Transverse colon (tissue), 4 donors: ENCODE results near the gene SCRT2. TPM values are rescaled to one million over a fixed set of nuclear protein-coding genes. Genes with fewer than 3 reads are reported as not detected.

ENCODE experiments used
- DNase-seq: peaks from one replicate; pipeline ENCODE4 v3.0.0-alpha.2; 2019
- H3K27ac ChIP-seq, 4 donors: fragments of 200-600 bp; sonication (generic); 2 replicates each; pipeline ENCODE4 v1.5.1; 2016 to 2018; ENCODE audit warnings: inconsistent platforms in 4 of 4
- H3K27me3 ChIP-seq: fragments of 200-600 bp; sonication (generic); 2 replicates; pipeline ENCODE4 v1.5.1; 2017; ENCODE audit warnings: inconsistent platforms
- H3K36me3 ChIP-seq, 4 donors: fragments of 200-600 bp; sonication (generic); 2 replicates each; pipeline ENCODE4 v1.5.1; 2017 to 2019; ENCODE audit warnings: inconsistent platforms in 4 of 4
- H3K4me1 ChIP-seq, 4 donors: fragments of 200-600 bp; sonication (generic); 2 replicates each; pipeline ENCODE4 v1.5.1; 2017 to 2020; ENCODE audit warnings: inconsistent platforms in 4 of 4
- H3K4me3 ChIP-seq, 4 donors: fragments of 200-600 bp; sonication (generic); 1 replicate in 1 of 4; 2 replicates in 3 of 4; pipeline versions ENCODE4 v1.5.1 to v1.6.1; 2017 to 2019; ENCODE audit warnings: inconsistent platforms in 4 of 4
- H3K9me3 ChIP-seq, 2 donors: fragments of 200-600 bp; sonication (generic); 2 replicates each; pipeline ENCODE4 v1.5.1; 2017 to 2019; ENCODE audit warnings: inconsistent platforms in 2 of 2
- EP300 ChIP-seq: sonication (generic); formaldehyde crosslinking; IDR thresholded peaks from one replicate; pipeline ENCODE4 v1.6.1; 2017; ENCODE audit warnings: antibody characterized with exemption, low read depth
- POLR2A ChIP-seq: fragments of 450-650 bp; IDR thresholded peaks from one replicate; pipeline ENCODE4 v1.6.1; 2016; ENCODE audit warnings: antibody characterized with exemption, mild to moderate bottlenecking, moderate library complexity
- POLR2AphosphoS5 ChIP-seq, 3 donors: sonication (generic); formaldehyde crosslinking; IDR thresholded peaks; one replicate each; pipeline ENCODE4 v1.6.1; 2016; ENCODE audit warnings: antibody characterized with exemption in 3 of 3
- WGBS, 2 donors: methylation state at CpG; one replicate each; pipeline ENCODE4 v1.1.5; 2018; ENCODE audit warnings: low coverage in 1 of 2; 5-methylcytosine and 5-hydroxymethylcytosine counted together
- in situ Hi-C, 4 donors: fragments of 200-750 bp; cut with MboI; loops; one replicate each; pipeline versions ENCODE4 v1.15.0 to v1.15.1; 2017; ENCODE audit warnings: low sequenced_read_pairs in 3 of 4, low pct_ligation_motif_present in 1 of 4, low pct_unique_long_range_greater_than_20kb in 1 of 4
- intact Hi-C: fragments of 100-400 bp; cut with DNase I; formaldehyde crosslinking; loops from one replicate; pipeline ENCODE4 v1.15.1; 2023; ENCODE audit warnings: low total_unique reads
- total RNA-seq, 4 donors: library from RNA; depleted of rRNA; stranded (reverse); fragments of >200 nt; gene quantifications; one replicate each; pipeline ENCODE4 v1.1.0, GENCODE V29; 2016
- TF ChIP-seq, protein P1 (sequence below), 5 experiments: fragments of 200-600 bp in 3 of 5; fragments of 450-650 bp in 2 of 5; sonication (generic) in 3 of 5; IDR thresholded peaks; 1 replicate in 2 of 5; 2 replicates in 3 of 5; pipeline ENCODE4 v1.5.1; 2016 to 2017; ENCODE audit warnings: antibody characterized with exemption in 5 of 5, inconsistent platforms in 3 of 5, mild to moderate bottlenecking in 2 of 5, moderate library complexity in 1 of 5

The SCRT2 gene
- total RNA-seq, 4 donors from 2014 or later, result not detected

DNA sequence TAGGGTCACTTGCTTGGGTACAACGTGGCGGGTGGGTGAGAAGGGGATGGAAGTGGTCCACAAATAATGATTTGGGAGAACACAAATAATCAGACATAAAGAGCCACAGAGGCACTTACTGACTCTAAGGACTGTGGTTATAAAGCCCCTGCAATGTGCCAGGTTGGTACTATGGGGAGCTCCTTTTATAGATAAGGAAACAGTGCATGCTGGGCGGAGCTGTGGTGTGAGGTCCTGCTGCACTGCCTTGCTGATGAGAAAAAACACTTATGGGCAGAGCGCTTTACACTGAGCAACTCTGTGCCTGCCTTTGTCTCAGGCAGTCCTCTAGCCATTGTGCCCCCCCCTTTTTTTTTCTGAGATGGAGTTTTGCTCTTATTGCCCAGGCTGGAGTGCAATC is 29.1 kb upstream of the SCRT2 start:
- H3K4me1 ChIP-seq, result peaks cover 0 to 4% (median under 1%) of the 10 kb centered on the region in 4 donors
- in situ Hi-C loops, result no loop called here
- TF ChIP-seq, protein P1, sequence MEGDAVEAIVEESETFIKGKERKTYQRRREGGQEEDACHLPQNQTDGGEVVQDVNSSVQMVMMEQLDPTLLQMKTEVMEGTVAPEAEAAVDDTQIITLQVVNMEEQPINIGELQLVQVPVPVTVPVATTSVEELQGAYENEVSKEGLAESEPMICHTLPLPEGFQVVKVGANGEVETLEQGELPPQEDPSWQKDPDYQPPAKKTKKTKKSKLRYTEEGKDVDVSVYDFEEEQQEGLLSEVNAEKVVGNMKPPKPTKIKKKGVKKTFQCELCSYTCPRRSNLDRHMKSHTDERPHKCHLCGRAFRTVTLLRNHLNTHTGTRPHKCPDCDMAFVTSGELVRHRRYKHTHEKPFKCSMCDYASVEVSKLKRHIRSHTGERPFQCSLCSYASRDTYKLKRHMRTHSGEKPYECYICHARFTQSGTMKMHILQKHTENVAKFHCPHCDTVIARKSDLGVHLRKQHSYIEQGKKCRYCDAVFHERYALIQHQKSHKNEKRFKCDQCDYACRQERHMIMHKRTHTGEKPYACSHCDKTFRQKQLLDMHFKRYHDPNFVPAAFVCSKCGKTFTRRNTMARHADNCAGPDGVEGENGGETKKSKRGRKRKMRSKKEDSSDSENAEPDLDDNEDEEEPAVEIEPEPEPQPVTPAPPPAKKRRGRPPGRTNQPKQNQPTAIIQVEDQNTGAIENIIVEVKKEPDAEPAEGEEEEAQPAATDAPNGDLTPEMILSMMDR (IDR thresholded peaks at IDR 0.05), result no peak
- no peak for TF ChIP-seq POLR2A
- no peak for TF ChIP-seq POLR2AphosphoS5 (IDR thresholded peaks at IDR 0.05)
- no peak for TF ChIP-seq EP300
- no peak overlapping the region for H3K27ac ChIP-seq
- WGBS, 2 donors, result 77 to 85% methylated on average over 4 of the region's 4 CpGs
- H3K36me3 ChIP-seq, result no peaks in the 10 kb centered on the region
- no peak overlapping the region for H3K4me3 ChIP-seq
- intact Hi-C loops, result no loop called here
- peaks cover 26% of the 10 kb centered on the region for H3K27me3 ChIP-seq
- no peak for DNase-seq
- no peaks in the 10 kb centered on the region for H3K9me3 ChIP-seq

DNA sequence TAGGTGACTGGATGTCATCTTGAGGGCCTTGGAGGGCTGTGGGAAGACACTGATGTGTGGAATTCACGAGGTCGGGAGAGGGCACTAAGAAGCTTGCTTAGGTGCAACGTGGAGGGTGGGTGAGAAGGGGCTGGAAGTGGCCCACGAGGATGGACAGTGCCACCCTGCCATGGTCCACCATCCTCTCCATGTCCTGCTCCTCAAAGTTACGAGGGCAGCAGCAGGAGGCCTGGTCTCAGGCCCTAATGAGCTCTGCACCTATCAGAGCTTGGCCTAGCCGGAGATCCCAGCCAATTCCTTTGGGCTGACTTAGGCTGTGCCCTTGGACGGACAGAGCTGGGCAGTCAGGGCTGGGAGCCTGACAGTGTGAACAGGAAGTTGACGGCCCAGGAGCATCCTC is 27.8 kb upstream of the SCRT2 start:
- no peaks in the 10 kb centered on the region for H3K36me3 ChIP-seq
- DNase-seq, result no peak
- no peaks in the 10 kb centered on the region for H3K4me1 ChIP-seq
- no peak overlapping the region for H3K27ac ChIP-seq
- 73 to 91% methylated on average over 3 to 8 of the region's 8 CpGs for WGBS, 2 donors
- intact Hi-C loops (no loop called here), in situ Hi-C loops (no loop called here)
- H3K9me3 ChIP-seq, result no peaks in the 10 kb centered on the region
- H3K4me3 ChIP-seq, result no peak overlapping the region
- peaks cover 13% of the 10 kb centered on the region for H3K27me3 ChIP-seq
- no peak for TF ChIP-seq EP300
- TF ChIP-seq, protein P1 (IDR thresholded peaks at IDR 0.05), result no peak

DNA sequence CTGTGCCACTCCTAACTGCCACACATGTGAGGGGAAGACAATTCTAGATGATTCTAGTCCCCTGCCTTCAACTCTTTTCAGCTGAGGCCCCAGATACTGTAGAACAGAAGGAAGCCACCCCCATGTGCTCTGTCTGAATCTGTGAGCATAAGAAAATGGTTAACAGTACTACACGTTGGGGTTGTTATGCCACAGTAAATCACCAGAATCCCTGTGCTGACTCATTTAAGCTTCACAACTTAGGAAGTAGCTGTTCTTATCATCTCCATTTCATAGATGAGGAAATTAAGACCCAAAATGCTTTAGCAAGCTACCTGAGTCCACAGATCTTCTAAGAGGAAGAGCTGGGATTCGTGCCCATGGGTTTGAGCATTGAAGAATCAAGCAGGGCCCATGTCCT is 27.4 kb upstream of the SCRT2 start:
- H3K27me3 ChIP-seq, result peaks cover 11% of the 10 kb centered on the region
- no peaks in the 10 kb centered on the region for H3K36me3 ChIP-seq
- H3K4me1 ChIP-seq, result no peaks in the 10 kb centered on the region
- DNase-seq, result no peak
- 59% methylated on average over 2 of the region's 2 CpGs; no CpG with 5 or more reads in 1 of the 2 donors for WGBS, 2 donors
- H3K4me3 ChIP-seq, result no peak overlapping the region
- no peak for TF ChIP-seq POLR2A
- TF ChIP-seq POLR2AphosphoS5 (IDR thresholded peaks at IDR 0.05), result no peak
- no peak for TF ChIP-seq EP300
- TF ChIP-seq, protein P1 (IDR thresholded peaks at IDR 0.05), result no peak
- intact Hi-C loops, result no loop called here
- in situ Hi-C loops, result no loop called here
- no peaks in the 10 kb centered on the region for H3K9me3 ChIP-seq
- H3K27ac ChIP-seq, result no peak overlapping the region

DNA sequence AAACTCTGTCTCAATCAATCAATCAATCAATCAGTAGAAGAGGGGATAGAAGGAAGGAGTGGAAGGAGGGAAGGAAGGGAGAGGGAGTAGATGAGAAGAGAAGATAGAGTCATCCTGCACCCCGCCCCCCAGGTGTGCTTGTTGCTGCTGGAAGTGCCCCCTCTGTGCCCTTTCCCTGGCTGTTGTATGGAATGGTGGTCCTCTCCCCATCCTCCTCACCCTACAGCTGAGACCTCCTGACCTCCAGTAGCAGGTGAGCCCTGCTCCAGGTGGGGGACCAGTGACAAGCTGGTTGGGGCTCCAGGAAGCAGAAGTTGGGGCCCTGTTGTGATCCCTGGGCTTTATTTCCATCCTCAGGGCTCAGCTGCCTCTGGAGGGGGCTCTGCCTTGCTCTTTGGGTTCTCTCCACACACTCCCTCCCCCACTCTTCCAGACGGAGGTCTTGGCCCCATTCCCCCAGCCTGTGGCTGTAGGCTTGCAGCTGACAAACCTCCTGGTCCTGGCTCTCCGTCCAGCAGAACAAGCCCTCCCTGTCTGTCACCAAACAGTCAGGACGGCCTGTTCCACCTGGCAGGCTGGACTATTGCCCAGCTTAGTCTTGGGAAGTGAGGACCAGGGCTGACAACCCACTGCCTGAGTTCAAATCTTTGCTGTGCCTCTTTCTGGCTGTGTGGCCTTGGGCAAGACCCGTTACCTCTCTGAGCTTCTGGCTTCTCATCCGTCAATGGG is 26.0 kb upstream of the SCRT2 start:
- Histone ChIP-seq H3K27me3 (peaks cover 15% of the 10 kb centered on the region), H3K27ac (no peak overlapping the region), H3K4me3 (no peak overlapping the region), H3K4me1 (no peaks in the 10 kb centered on the region), H3K36me3 (no peaks in the 10 kb centered on the region), H3K9me3 (no peaks in the 10 kb centered on the region)
- in situ Hi-C loops, result no loop called here
- intact Hi-C loops, result no loop called here
- DNase-seq, result no peak
- 52% methylated on average over 6 of the region's 6 CpGs; no CpG with 5 or more reads in 1 of the 2 donors for WGBS, 2 donors
- TF ChIP-seq EP300, result no peak
- TF ChIP-seq POLR2A, result no peak
- TF ChIP-seq, protein P1 (IDR thresholded peaks at IDR 0.05), result no peak
- TF ChIP-seq POLR2AphosphoS5 (IDR thresholded peaks at IDR 0.05), result no peak
